ENCODE data around the gene SPATC1L.

DNA sequence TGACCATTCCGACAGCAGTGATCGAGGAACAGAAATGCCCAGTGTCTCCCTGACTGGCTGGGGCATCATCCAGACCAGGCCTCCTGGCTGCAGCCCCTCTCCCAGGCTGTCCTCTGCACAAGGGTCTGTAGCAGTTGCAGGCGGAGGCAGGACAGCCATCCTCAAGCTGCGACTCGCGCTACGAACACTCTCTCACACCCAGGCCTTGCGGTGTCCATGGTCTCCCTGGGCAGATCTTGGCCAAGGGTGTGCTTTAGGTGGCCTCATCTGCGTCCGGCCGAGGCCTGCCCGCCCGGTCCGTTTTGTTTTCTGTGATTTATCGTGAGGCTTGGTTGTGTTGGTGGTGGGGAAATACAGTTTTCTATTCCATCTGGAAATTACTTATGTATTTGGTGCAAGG, 44.6 kb downstream of the SPATC1L start:
- TF ChIP-seq, protein P1, sequence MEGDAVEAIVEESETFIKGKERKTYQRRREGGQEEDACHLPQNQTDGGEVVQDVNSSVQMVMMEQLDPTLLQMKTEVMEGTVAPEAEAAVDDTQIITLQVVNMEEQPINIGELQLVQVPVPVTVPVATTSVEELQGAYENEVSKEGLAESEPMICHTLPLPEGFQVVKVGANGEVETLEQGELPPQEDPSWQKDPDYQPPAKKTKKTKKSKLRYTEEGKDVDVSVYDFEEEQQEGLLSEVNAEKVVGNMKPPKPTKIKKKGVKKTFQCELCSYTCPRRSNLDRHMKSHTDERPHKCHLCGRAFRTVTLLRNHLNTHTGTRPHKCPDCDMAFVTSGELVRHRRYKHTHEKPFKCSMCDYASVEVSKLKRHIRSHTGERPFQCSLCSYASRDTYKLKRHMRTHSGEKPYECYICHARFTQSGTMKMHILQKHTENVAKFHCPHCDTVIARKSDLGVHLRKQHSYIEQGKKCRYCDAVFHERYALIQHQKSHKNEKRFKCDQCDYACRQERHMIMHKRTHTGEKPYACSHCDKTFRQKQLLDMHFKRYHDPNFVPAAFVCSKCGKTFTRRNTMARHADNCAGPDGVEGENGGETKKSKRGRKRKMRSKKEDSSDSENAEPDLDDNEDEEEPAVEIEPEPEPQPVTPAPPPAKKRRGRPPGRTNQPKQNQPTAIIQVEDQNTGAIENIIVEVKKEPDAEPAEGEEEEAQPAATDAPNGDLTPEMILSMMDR (IDR thresholded peaks at IDR 0.05; ENCODE audit: insufficient read depth, low read length) = no peak
- no peak for TF ChIP-seq GABPA (IDR thresholded peaks at IDR 0.05; ENCODE audit: low read depth)
- TF ChIP-seq, protein P2, sequence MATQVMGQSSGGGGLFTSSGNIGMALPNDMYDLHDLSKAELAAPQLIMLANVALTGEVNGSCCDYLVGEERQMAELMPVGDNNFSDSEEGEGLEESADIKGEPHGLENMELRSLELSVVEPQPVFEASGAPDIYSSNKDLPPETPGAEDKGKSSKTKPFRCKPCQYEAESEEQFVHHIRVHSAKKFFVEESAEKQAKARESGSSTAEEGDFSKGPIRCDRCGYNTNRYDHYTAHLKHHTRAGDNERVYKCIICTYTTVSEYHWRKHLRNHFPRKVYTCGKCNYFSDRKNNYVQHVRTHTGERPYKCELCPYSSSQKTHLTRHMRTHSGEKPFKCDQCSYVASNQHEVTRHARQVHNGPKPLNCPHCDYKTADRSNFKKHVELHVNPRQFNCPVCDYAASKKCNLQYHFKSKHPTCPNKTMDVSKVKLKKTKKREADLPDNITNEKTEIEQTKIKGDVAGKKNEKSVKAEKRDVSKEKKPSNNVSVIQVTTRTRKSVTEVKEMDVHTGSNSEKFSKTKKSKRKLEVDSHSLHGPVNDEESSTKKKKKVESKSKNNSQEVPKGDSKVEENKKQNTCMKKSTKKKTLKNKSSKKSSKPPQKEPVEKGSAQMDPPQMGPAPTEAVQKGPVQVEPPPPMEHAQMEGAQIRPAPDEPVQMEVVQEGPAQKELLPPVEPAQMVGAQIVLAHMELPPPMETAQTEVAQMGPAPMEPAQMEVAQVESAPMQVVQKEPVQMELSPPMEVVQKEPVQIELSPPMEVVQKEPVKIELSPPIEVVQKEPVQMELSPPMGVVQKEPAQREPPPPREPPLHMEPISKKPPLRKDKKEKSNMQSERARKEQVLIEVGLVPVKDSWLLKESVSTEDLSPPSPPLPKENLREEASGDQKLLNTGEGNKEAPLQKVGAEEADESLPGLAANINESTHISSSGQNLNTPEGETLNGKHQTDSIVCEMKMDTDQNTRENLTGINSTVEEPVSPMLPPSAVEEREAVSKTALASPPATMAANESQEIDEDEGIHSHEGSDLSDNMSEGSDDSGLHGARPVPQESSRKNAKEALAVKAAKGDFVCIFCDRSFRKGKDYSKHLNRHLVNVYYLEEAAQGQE (IDR thresholded peaks at IDR 0.05; ENCODE audit: insufficient replicate concordance, low read depth) = no peak
- TF ChIP-seq SPI1 (IDR thresholded peaks at IDR 0.05; ENCODE audit: borderline replicate concordance, low read depth) = no peak
- TF ChIP-seq POLR2AphosphoS5 (IDR thresholded peaks at IDR 0.05; ENCODE audit: low read depth) = no peak
